ENCODE data around the gene ABTB1. TPM values are rescaled to one million over a fixed set of nuclear protein-coding genes. Genes with fewer than 3 reads are reported as not detected.

ABTB1 gene
- total and polyA plus RNA-seq, 2 of the 13 experiments (the other 11 are each of a cell fraction or from before 2014, with no cell fraction given): 0.42 to 14.5 TPM

- no peak for TF ChIP-seq USF2 (IDR thresholded peaks at IDR 0.05; ENCODE audit: low read depth, low read length)
- TF ChIP-seq USF2 (CRISPR knock-in tag; IDR thresholded peaks at IDR 0.05; ENCODE audit: borderline replicate concordance): no peak
- TF ChIP-seq NFIC (IDR thresholded peaks at IDR 0.05; ENCODE audit: low read length): no peak
- no peak for TF ChIP-seq ZIK1 (CRISPR knock-in tag; IDR thresholded peaks at IDR 0.05; ENCODE audit: borderline replicate concordance, low read depth)
- no peak for TF ChIP-seq ZNF557 (CRISPR knock-in tag; IDR thresholded peaks at IDR 0.05)
- TF ChIP-seq PITX1 (CRISPR knock-in tag; IDR thresholded peaks at IDR 0.05): 0 out of 2 replicates have a peak, but pooled peaks have one; percentile 5
- TF ChIP-seq ZNF687 (CRISPR knock-in tag; IDR thresholded peaks at IDR 0.05): peak; percentile 3; the same call in 1 of the 2 replicates
- TF ChIP-seq RFX3 (CRISPR knock-in tag; IDR thresholded peaks at IDR 0.05): no peak
- no peak for TF ChIP-seq SIN3A (IDR thresholded peaks at IDR 0.05; ENCODE audit: borderline replicate concordance, low read depth, low read length)
- TF ChIP-seq PREB (CRISPR knock-in tag; IDR thresholded peaks at IDR 0.05): no peak
- 0 out of 2 replicates have a peak, but pooled peaks have one; percentile 40 for TF ChIP-seq TP53 (CRISPR knock-in tag; conservative IDR thresholded peaks at IDR 0.05)
- TF ChIP-seq ARID3A (IDR thresholded peaks at IDR 0.05; ENCODE audit: low read depth, low read length): no peak
- TF ChIP-seq TSC22D2 (CRISPR knock-in tag; IDR thresholded peaks at IDR 0.05; ENCODE audit: borderline replicate concordance): no peak
- no peak for TF ChIP-seq ZKSCAN8 (CRISPR knock-in tag; IDR thresholded peaks at IDR 0.05; ENCODE audit: borderline replicate concordance)
- TF ChIP-seq HOXA7 (CRISPR knock-in tag; IDR thresholded peaks at IDR 0.05): no peak
- no peak for TF ChIP-seq SOX5 (CRISPR knock-in tag; IDR thresholded peaks at IDR 0.05; ENCODE audit: borderline replicate concordance)
- TF ChIP-seq ZNF224 (CRISPR knock-in tag; IDR thresholded peaks at IDR 0.05): no peak
- no peak for TF ChIP-seq SRF (IDR thresholded peaks at IDR 0.05; ENCODE audit: low read depth, low read length)
These were observed 694 bp downstream of the ABTB1 start (continued) for GRCh38 chr3:127673191-127674100.

Measured in HepG2 (cell line).